Right lobe of liver (tissue), 6 donors: ENCODE results near the gene MT1G. TPM values are rescaled to one million over a fixed set of nuclear protein-coding genes. Genes with fewer than 3 reads are reported as not detected.
"Not testable (repeated sequence)": the region's sequence is repeated elsewhere in the genome, so short reads cannot be mapped to it uniquely, and the experiment has no call there.

Source experiments
- ATAC-seq, 4 donors: fragments of 200-7000 bp; cut with Tn5 transposase; one replicate each; pipeline ENCODE4 v1.9.1; 2020; ENCODE audit warnings: mild to moderate bottlenecking in 4 of 4, moderate library complexity in 4 of 4
- DNase-seq, 3 donors: peaks; one replicate each; pipeline ENCODE4 v3.0.0-alpha.2; 2020
- H3K27ac ChIP-seq, 3 donors: fragments of 200-600 bp; one replicate each; pipeline ENCODE4 v1.8.0; 2022
- H3K27me3 ChIP-seq, 2 donors: fragments of 200-600 bp; one replicate each; pipeline ENCODE4 v1.8.0; 2022
- H3K36me3 ChIP-seq, 4 donors: fragments of 200-600 bp; sonication (generic) in 1 of 4; one replicate each; pipeline versions ENCODE4 v1.5.1 to v1.8.0; 2017 to 2022; ENCODE audit warnings: control low read depth in 1 of 4
- H3K4me1 ChIP-seq, 4 donors: fragments of 200-600 bp; sonication (generic) in 1 of 4; one replicate each; pipeline versions ENCODE4 v1.5.1 to v1.8.0; 2017 to 2022; ENCODE audit warnings: control low read depth in 1 of 4
- H3K4me3 ChIP-seq, 3 donors: fragments of 200-600 bp; one replicate each; pipeline ENCODE4 v1.8.0; 2022
- H3K9me3 ChIP-seq, 4 donors: fragments of 200-600 bp; sonication (generic) in 1 of 4; one replicate each; pipeline versions ENCODE4 v1.5.1 to v1.8.0; 2017 to 2022; ENCODE audit warnings: control low read depth in 1 of 4
- POLR2A ChIP-seq: fragments of 450-650 bp; IDR thresholded peaks from one replicate; pipeline ENCODE4 v1.6.1; 2017; ENCODE audit warnings: antibody characterized with exemption, mild to moderate bottlenecking
- WGBS: methylation state at CpG from one replicate; pipeline ENCODE4 v1.1.6; 2018; ENCODE audit warnings: low coverage, low lambda C conversion rate; ENCODE audit not compliant: insufficient coverage; ENCODE audit errors: missing lambda C conversion rate; 5-methylcytosine and 5-hydroxymethylcytosine counted together
- intact Hi-C, 2 donors: fragments of 100-400 bp; cut with DNase I; formaldehyde crosslinking; loops; one replicate each; pipeline versions ENCODE4 v1.11.2 to v1.14.1; 2022
- total RNA-seq, 6 experiments: library from RNA; depleted of rRNA in 2 of 6; stranded (reverse); fragments of >200 nt in 2 of 6; fragmentation: NEBNext Ultra II Directional in 3 of 6; extraction: Animal tissue kit (Norgen Biotek cat#: 25700) in 3 of 6; gene quantifications; one replicate each; pipeline versions ENCODE4 v1.1.0 to v1.2.4, GENCODE V29; 2016 to 2023
- TF ChIP-seq, protein P1 (sequence below), 4 donors: fragments of 200-600 bp in 3 of 4; fragments of 450-650 bp in 1 of 4; IDR thresholded peaks; one replicate each; pipeline versions ENCODE4 v1.5.1 to v1.8.0; 2016 to 2022; ENCODE audit warnings: antibody characterized with exemption in 4 of 4, mild to moderate bottlenecking in 2 of 4
- donor health status: DM: no; HTN: yes; CAD: no.
- donor health status: DM: no; HTN: no; CAD: no.
- donor health status: DM: no; HTN: no; CAD: no.
- donor health status: DM: no; HTN: yes; CAD: no.
- donor health status: DM: no; HTN: yes; CAD: no.

Gene MT1G
- total RNA-seq, 6 experiments from 2014 or later = 490 to 8,056 (median 1,365) TPM

DNA sequence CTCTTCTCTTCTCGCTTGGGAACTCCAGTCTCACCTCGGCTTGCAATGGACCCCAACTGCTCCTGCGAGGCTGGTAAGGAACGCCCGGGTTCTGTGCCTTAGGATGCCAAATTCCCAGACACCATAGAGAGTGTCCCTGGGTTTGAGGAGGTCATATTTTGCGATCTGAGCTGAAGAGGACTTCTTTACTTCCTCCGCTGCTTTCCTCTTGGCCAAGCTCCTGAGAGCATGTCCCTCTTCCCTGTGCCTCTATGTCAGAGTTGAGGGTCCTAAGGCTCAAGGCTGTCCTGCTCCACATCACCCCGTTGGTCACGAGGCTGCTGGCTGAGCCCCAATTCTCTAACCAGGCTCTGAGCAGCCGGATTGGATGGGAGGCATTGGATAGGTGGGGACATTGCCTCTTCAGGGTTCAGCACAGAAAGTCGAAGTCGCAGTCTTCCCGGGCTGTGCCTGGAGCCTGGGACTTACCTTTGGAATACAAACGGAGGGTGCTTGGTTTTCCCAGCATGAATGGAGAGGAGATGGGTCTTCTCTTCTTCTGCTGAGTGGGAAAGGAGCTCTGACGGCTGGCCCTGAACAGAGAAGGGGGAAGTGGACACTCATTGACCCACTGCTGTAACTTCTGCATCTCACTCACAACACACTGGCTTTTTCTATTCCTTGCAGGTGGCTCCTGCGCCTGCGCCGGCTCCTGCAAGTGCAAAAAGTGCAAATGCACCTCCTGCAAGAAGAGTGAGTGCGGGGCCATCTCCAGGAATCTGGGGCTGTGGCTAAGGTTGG lies 2.2 kb upstream of the MT1G start:
- Histone ChIP-seq H3K27me3 (no peaks in the 10 kb centered on the region), H3K9me3 (no peaks in the 10 kb centered on the region), H3K36me3 (no peaks in the 10 kb centered on the region), H3K4me1 (peaks cover 0 to 9% (median 0%) of the 10 kb centered on the region in 4 donors), H3K27ac (peak overlapping the region in 2 of 3 donors; percentile 69 to 88), H3K4me3 (peak overlapping the region; percentile 18 to 85 (median 73))
- DNase-seq (peak in 2 of 3 donors; percentile 72 to 74), ATAC-seq (peak in 1 of 4 donors; percentile 2)
- intact Hi-C loops = no loop called here
- 30% methylated on average over 14 of the region's 19 CpGs for WGBS
- TF ChIP-seq, protein P1, sequence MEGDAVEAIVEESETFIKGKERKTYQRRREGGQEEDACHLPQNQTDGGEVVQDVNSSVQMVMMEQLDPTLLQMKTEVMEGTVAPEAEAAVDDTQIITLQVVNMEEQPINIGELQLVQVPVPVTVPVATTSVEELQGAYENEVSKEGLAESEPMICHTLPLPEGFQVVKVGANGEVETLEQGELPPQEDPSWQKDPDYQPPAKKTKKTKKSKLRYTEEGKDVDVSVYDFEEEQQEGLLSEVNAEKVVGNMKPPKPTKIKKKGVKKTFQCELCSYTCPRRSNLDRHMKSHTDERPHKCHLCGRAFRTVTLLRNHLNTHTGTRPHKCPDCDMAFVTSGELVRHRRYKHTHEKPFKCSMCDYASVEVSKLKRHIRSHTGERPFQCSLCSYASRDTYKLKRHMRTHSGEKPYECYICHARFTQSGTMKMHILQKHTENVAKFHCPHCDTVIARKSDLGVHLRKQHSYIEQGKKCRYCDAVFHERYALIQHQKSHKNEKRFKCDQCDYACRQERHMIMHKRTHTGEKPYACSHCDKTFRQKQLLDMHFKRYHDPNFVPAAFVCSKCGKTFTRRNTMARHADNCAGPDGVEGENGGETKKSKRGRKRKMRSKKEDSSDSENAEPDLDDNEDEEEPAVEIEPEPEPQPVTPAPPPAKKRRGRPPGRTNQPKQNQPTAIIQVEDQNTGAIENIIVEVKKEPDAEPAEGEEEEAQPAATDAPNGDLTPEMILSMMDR (IDR thresholded peaks at IDR 0.05) = no peak
- no peak for TF ChIP-seq POLR2A

DNA sequence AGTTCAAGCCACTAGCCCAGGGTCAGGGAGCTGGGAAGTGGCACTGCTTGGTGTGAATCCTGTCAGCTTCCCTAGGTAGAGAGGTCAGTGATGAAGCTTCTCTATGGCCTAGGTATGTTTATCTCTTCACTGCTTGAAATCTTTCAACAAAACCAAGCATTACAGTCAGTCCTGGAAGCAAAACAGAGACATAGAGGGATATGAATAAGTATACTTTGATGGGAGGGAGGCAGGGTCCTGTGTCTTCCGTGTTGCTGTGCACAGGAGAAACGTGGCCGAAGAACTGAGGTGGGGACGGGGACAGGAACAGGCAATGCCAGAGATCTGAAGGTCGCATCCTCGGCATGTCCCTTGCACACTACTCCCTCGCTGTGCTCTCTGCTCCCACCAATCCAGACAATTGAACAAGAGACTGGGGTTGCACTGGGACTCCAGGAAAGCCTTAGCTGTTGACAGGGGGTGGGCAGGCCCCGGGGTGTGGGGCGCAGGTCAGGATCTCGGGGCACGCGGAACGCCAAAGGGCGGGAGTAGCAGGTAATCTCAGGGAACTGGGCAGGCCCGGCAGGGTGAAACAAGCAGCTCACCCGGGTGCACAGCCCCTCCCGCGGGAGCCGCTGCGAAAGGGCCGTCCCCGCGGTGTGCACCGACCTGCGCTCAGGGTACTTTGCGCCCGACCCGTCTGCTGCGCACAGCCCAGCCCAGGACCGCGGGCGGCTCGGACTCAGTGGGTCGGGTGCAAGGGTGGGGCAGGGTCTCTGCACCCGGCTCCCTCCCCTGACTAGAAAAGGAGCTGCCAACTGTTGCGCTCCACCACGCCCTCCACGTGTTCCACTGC lies 1.4 kb upstream of the MT1G start, which contains the start of gene MT1H:
MT1H (plus strand) TSS at position 810 of the 835 bp plus-strand sequence. CDS start 71 bp downstream, outside the sequence.
- 59% methylated on average over 9 of the region's 38 CpGs for WGBS
- intact Hi-C loops = no loop called here
- peaks cover 0 to 9% (median 0%) of the 10 kb centered on the region in 4 donors for H3K4me1 ChIP-seq
- H3K27ac ChIP-seq = peak within 1 kb of the TSS in 2 of 3 donors; percentile 69 to 88
- peak within 1 kb of the TSS; percentile 18 to 85 (median 73) for H3K4me3 ChIP-seq
- TF ChIP-seq POLR2A = no peak
- TF ChIP-seq, protein P1 (IDR thresholded peaks at IDR 0.05) = no peak
- DNase-seq (peak; percentile 80 to 98 (median 97)), ATAC-seq (peak; percentile 53 to 82 (median 67))
- no peaks in the 10 kb centered on the region for H3K27me3 ChIP-seq
- H3K9me3 ChIP-seq = no peaks in the 10 kb centered on the region
- no peaks in the 10 kb centered on the region for H3K36me3 ChIP-seq

DNA sequence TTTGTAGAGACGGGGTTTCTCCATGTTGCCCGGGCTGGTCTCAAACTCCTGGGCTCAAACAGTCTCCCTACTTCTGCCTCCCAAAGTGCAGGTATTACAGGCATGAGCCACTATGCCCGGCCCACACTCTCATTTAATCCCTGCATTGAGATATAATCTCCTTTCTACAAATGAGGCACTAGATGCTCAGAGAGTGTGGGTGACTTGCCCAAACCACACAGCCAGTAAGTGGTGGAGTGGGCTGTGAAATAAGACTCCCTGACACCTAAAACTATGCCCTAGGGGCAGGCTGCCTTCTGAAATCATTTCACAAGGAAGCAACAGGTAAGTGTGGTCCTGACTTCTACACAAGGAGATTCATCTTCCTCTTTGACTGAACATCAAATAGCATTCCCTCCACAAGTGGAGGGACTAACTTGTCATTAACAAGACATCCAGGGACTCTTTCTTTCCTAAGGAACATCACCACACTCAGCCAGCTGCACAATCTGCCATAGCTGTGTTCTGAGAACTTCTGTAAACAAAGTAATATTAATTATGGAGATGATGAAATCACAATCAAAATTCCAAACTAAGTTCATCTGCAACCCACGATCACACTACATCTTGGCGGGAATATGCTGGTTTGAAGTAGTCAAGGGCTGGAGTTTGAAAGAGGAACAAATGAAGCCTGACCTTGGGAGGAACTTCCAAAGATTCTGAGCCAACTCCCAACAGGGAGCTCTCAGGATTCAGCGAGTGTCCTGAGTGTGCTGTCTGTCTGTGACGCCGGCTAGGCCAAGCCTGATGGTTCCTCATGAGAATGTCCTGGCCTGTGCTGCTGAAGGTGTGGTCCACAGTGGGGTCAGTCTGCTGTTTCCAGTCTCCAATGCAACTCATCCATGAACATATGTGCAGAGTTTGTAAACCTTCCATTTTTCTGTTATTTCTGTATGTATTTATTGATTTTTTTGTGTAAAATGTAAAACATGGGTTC lies 2.3 kb downstream of the MT1G start:
- intact Hi-C loops, H3K27me3 ChIP-seq, H3K9me3 ChIP-seq, H3K4me1 ChIP-seq, H3K36me3 ChIP-seq: not testable (repeated sequence)
- WGBS = 67% methylated on average over 5 of the region's 8 CpGs
- peak overlapping the region in 1 of 3 donors; percentile 88 for H3K27ac ChIP-seq
- ATAC-seq (peak in 2 of 4 donors; percentile 4 to 9), DNase-seq (peak in 2 of 3 donors; percentile 73 to 76)
- peak overlapping the region in 2 of 3 donors; percentile 73 to 85 for H3K4me3 ChIP-seq

DNA sequence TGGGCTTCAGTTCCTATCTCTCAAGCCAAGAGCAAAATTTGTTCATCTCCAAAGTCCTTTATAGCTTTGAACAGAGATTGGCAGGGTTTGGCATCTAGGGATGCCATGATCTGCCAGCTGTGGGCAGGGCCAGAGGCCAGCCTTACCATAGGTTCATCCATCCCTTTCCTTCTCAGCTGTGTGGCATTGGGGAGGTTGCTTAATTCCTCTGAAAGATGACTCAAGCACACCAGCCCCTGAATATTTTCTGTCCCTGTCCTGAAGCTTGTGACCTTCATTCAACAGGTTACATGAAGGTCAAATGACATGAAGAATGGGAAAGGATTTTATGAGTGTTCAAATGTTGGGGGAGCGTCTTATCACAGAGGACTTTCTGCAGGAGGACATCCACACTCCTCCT lies 3.4 kb downstream of the MT1G start:
- TF ChIP-seq POLR2A = no peak
- TF ChIP-seq, protein P1 (IDR thresholded peaks at IDR 0.05) = no peak
- Histone ChIP-seq H3K4me3 (no peak overlapping the region), H3K27me3 (no peaks in the 10 kb centered on the region), H3K9me3 (no peaks in the 10 kb centered on the region), H3K4me1 (peaks cover 0 to 9% (median 0%) of the 10 kb centered on the region in 4 donors), H3K36me3 (peaks cover 0 to 3% (median 0%) of the 10 kb centered on the region in 4 donors), H3K27ac (no peak overlapping the region)
- no CpG with 5 or more reads among the region's 1 CpG for WGBS
- intact Hi-C loops = no loop called here
- DNase-seq = peak in 1 of 3 donors; percentile 57
- ATAC-seq = peak in 2 of 4 donors; percentile 1 to 5
